HCT116 (cell line): Measurements from ENCODE around the gene CFAP221.

Experiments used
- CTCF ChIP-seq, 3 experiments: fragments of 200-600 bp in 1 of 3; sonication (generic) in 1 of 3; IDR thresholded peaks in 2 of 3; conservative IDR thresholded peaks in 1 of 3; 2 replicates each; pipeline ENCODE4 v1.5.1; 2012 to 2017; ENCODE audit warnings: low read depth in 2 of 3, low read length in 2 of 3, antibody characterized with exemption in 1 of 3, borderline replicate concordance in 1 of 3, control low read depth in 1 of 3, mild to moderate bottlenecking in 1 of 3, mixed read lengths in 1 of 3, mixed run types in 1 of 3, moderate library complexity in 1 of 3; ENCODE audit not compliant: insufficient read depth in 1 of 3
- EZH2 ChIP-seq: fragments of 200-600 bp; sonication (generic); IDR thresholded peaks from 2 replicates; pipeline ENCODE4 v1.6.1; 2017; ENCODE audit warnings: antibody characterized with exemption, mixed run types
- FOSL1 ChIP-seq: IDR thresholded peaks from 2 replicates; pipeline ENCODE4 v1.6.1; 2012; ENCODE audit warnings: low read depth
- MAX ChIP-seq: IDR thresholded peaks from 2 replicates; pipeline ENCODE4 v1.6.1; 2012
- POLR2A ChIP-seq: IDR thresholded peaks from 2 replicates; pipeline ENCODE4 v1.7.0; 2011; ENCODE audit warnings: borderline replicate concordance; ENCODE audit not compliant: insufficient read depth, insufficient read length; ENCODE audit errors: extremely low read depth
- RAD21 ChIP-seq: IDR thresholded peaks from 2 replicates; pipeline ENCODE4 v1.6.1; 2012; ENCODE audit warnings: low read depth, mild to moderate bottlenecking
- SIN3A ChIP-seq: IDR thresholded peaks from 2 replicates; pipeline ENCODE4 v1.6.1; 2012; ENCODE audit warnings: low read depth

- TF ChIP-seq CTCF (IDR thresholded peaks at IDR 0.05 in 2 of 3, conservative IDR thresholded peaks at IDR 0.05 in 1 of 3; ENCODE audit: borderline replicate concordance in 1 of 3, insufficient read depth in 1 of 3, low read depth in 2 of 3, low read length in 2 of 3) (no peak), MAX (no peak), POLR2A (no peak), SIN3A (no peak), EZH2 (no peak), FOSL1 (no peak), RAD21 (no peak)
These were observed 47.6 kb upstream of the CFAP221 start for GRCh38 chr2:119496682-119497081.
